BE2C (cell line): Measurements from ENCODE around the gene RIPK3.

ENCODE experiments used
- DNase-seq: peaks from one replicate; pipeline ENCODE4 v3.0.0-alpha.2; 2020
- H3K27me3 ChIP-seq: fragments of 250-450 bp; sonication (Bioruptor Pico); 2 replicates; pipeline ENCODE4 v1.5.1; 2020; ENCODE audit warnings: mild to moderate bottlenecking
- H3K36me3 ChIP-seq: fragments of 250-450 bp; sonication (Bioruptor Pico); 2 replicates; pipeline ENCODE4 v1.5.1; 2020; ENCODE audit warnings: mild to moderate bottlenecking
- H3K4me1 ChIP-seq: fragments of 250-450 bp; sonication (Bioruptor Pico); 2 replicates; pipeline ENCODE4 v1.5.1; 2020
- H3K4me3 ChIP-seq: 2 replicates; pipeline ENCODE4 v1.5.1; 2011; ENCODE audit warnings: low read depth, low read length
- H3K9me3 ChIP-seq: fragments of 250-450 bp; sonication (Bioruptor Pico); 2 replicates; pipeline ENCODE4 v1.5.1; 2020
- TF ChIP-seq, protein P1 (sequence below): IDR thresholded peaks from 2 replicates; pipeline ENCODE4 v1.5.1; 2012; ENCODE audit warnings: mild to moderate bottlenecking, low read depth, low read length

The RIPK3 gene

DNA sequence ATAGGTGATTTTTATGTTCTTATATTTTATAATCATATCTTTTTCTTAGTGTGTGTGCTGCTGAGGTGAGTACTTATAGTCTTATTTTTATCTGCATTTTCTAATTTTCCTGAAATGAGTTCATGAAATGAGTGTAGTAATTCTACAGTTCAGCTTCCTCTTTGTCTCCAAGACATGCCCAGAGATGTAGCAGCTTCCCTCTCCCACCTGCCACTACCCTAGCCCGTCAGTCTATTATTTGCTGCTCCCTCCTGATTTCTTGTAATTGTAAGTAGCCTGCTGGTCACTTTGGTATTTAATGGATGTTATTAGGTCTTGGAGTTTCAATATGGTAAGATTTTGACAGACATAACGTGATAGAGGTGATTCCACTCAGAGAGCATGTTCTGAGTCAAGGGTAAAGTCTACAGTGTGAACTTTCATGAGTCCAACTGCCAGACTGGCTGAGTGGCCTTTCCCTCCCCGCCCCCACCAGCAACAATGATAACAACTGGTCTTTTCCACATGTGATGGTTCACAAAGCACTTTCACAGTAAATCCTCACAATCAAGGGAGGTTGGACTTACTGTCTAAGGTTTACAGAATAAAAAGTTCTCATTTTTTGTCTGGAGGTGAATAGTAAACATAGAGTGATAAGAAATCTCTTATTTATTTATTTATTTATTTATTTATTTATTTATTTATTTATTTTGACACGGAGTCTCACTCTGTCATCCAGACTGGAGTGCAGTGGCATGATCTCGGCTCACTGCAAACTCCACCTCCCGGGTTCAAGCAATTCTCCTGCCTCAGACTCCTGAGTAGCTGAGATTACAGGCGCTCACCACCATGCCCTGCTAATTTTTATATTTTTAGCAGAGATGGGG, 4.2 kb upstream of the RIPK3 start:
- Histone ChIP-seq H3K4me3 (no peak overlapping the region), H3K9me3 (no peaks in the 10 kb centered on the region), H3K4me1 (no peaks in the 10 kb centered on the region), H3K36me3 (no peaks in the 10 kb centered on the region), H3K27me3 (peaks cover 63% of the 10 kb centered on the region)
- DNase-seq, result no peak
- TF ChIP-seq, protein P1, sequence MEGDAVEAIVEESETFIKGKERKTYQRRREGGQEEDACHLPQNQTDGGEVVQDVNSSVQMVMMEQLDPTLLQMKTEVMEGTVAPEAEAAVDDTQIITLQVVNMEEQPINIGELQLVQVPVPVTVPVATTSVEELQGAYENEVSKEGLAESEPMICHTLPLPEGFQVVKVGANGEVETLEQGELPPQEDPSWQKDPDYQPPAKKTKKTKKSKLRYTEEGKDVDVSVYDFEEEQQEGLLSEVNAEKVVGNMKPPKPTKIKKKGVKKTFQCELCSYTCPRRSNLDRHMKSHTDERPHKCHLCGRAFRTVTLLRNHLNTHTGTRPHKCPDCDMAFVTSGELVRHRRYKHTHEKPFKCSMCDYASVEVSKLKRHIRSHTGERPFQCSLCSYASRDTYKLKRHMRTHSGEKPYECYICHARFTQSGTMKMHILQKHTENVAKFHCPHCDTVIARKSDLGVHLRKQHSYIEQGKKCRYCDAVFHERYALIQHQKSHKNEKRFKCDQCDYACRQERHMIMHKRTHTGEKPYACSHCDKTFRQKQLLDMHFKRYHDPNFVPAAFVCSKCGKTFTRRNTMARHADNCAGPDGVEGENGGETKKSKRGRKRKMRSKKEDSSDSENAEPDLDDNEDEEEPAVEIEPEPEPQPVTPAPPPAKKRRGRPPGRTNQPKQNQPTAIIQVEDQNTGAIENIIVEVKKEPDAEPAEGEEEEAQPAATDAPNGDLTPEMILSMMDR, result no peak

DNA sequence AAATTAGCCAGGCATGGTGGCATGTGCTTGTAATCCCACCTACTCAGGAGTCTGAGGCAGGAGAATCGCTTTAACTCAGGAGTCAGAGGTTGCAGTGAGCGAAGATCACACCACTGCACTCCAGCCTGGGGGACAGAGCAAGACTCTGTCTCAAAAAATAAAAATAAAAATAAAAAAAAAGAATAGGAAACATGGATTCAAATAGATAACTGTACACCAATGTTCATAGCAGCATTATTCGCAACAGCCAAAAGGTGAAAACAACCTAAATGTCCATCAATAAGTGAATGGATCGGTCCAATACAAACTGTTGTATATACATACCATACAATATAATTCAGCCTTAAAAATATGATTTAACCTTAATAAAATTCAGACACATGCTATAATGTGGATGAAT, 3.1 kb upstream of the RIPK3 start:
- DNase-seq, result no peak
- no peaks in the 10 kb centered on the region for H3K4me1 ChIP-seq
- no peak overlapping the region for H3K4me3 ChIP-seq
- H3K9me3 ChIP-seq, result no peaks in the 10 kb centered on the region
- H3K36me3 ChIP-seq, result no peaks in the 10 kb centered on the region
- peaks cover 57% of the 10 kb centered on the region for H3K27me3 ChIP-seq
- TF ChIP-seq, protein P1, result no peak

GRCh38 chr14:24340606-24341005, 815 bp upstream of the RIPK3 start:
- TF ChIP-seq, protein P1, result no peak
- no peaks in the 10 kb centered on the region for H3K36me3 ChIP-seq
- no peak overlapping the region for H3K4me3 ChIP-seq
- peaks cover 62% of the 10 kb centered on the region for H3K27me3 ChIP-seq
- H3K9me3 ChIP-seq, result no peaks in the 10 kb centered on the region
- no peak for DNase-seq
- no peaks in the 10 kb centered on the region for H3K4me1 ChIP-seq

GRCh38 chr14:24338843-24339242, 948 bp downstream of the RIPK3 start:
- H3K4me3 ChIP-seq, result no peak overlapping the region
- no peaks in the 10 kb centered on the region for H3K9me3 ChIP-seq
- no peaks in the 10 kb centered on the region for H3K4me1 ChIP-seq
- peaks cover 66% of the 10 kb centered on the region for H3K27me3 ChIP-seq
- TF ChIP-seq, protein P1, result no peak
- H3K36me3 ChIP-seq, result no peaks in the 10 kb centered on the region
- DNase-seq, result no peak

GRCh38 chr14:24337824-24338175, 2.0 kb downstream of the RIPK3 start:
- H3K4me1 ChIP-seq, result no peaks in the 10 kb centered on the region
- peaks cover 67% of the 10 kb centered on the region for H3K27me3 ChIP-seq
- H3K36me3 ChIP-seq, result no peaks in the 10 kb centered on the region
- H3K4me3 ChIP-seq, result no peak overlapping the region
- no peaks in the 10 kb centered on the region for H3K9me3 ChIP-seq
- TF ChIP-seq, protein P1, result no peak
- no peak for DNase-seq

DNA sequence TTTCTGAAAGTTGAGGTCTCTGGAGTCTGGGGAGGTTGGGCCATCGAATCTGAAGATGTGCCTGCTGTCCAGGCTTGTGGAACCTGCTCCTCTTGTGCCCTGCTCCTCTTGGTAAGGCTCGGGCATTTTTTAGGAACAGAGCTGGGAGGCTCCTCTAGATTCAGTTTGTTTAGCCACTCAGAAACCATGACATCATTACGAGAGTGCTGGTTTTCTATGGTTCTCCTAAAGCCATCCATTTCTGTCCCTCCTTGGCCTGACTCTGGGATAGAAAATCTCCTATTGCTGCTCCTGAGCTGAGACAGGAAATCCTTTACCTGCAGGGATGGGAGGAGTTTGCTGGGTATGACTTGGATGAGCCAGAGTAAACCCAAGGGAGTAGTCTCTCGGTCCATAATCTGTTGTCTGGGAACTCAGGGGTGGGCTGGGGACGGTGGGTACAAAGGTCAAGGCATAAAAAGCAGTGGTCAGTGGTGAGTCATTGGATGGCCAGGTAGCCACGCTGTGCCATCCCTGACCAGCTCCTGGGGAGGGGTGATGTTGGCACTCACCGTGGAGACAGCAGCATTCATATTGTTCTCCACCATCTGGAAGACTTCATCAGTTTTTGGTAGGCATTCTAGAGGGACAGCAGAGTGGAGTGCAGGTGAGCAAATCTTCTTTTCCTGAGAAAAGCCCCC, 2.5 kb downstream of the RIPK3 start:
- no peak for DNase-seq
- TF ChIP-seq, protein P1, result no peak
- Histone ChIP-seq H3K9me3 (no peaks in the 10 kb centered on the region), H3K27me3 (peaks cover 68% of the 10 kb centered on the region), H3K4me3 (no peak overlapping the region), H3K36me3 (no peaks in the 10 kb centered on the region), H3K4me1 (no peaks in the 10 kb centered on the region)
